Caco-2 (cell line): Measurements from ENCODE around the gene SLC39A10. TPM values are rescaled to one million over a fixed set of nuclear protein-coding genes. Genes with fewer than 3 reads are reported as not detected.

ENCODE experiments used
- BruUV-seq: library from RNA; stranded (reverse); fragments of 400-500 nt; replicated peaks from 2 replicates; lab custom pipeline; 2021; lab: Mats Ljungman, UMichigan
- CTCF ChIA-PET: fragments of 300-600 bp; sonication (Branson Sonifier 250); formaldehyde crosslinking; loops from one replicate; lab custom pipeline; 2022; ENCODE audit warnings: antibody characterized with exemption; lab: Charles Lee
- POLR2A ChIA-PET: fragments of 300-600 bp; sonication (Branson Sonifier 250); formaldehyde crosslinking; loops from one replicate; lab custom pipeline; 2022; ENCODE audit warnings: antibody characterized with exemption; lab: Charles Lee
- DNase-seq, 2 experiments: peaks; one replicate each; pipeline versions ENCODE4 v3.0.0 to v3.0.0-alpha.2; 2020 to 2022
- H3K27me3 ChIP-seq: replicated peaks from 2 replicates; pipeline ENCODE4 v1.6.0; 2011; ENCODE audit warnings: low read length; ENCODE audit not compliant: control insufficient read depth, insufficient read depth
- H3K36me3 ChIP-seq: 2 replicates; pipeline ENCODE4 v1.5.1; 2011; ENCODE audit warnings: low read length; ENCODE audit not compliant: control insufficient read depth, insufficient read depth
- H3K4me1 ChIP-seq: fragments of 250-450 bp; sonication (Bioruptor Pico); 2 replicates; pipeline ENCODE4 v1.5.1; 2020; ENCODE audit warnings: mild to moderate bottlenecking
- H3K4me3 ChIP-seq: 2 replicates; pipeline ENCODE4 v1.5.1; 2011; ENCODE audit warnings: low read depth, mild to moderate bottlenecking, control low read depth, low read length
- H3K9me3 ChIP-seq: fragments of 250-450 bp; sonication (Bioruptor Pico); 2 replicates; pipeline ENCODE4 v1.5.1; 2020; ENCODE audit warnings: mild to moderate bottlenecking, moderate library complexity
- H3K27ac Mint-ChIP-seq: one replicate; pipeline ENCODE4 v1.8.0; 2022; ENCODE audit warnings: mixed read lengths; ENCODE audit not compliant: unreplicated experiment
- H3K27me3 Mint-ChIP-seq: one replicate; pipeline ENCODE4 v1.8.0; 2022; ENCODE audit warnings: mixed read lengths; ENCODE audit not compliant: insufficient read depth, unreplicated experiment
- H3K36me3 Mint-ChIP-seq: one replicate; pipeline ENCODE4 v1.8.0; 2022; ENCODE audit warnings: mild to moderate bottlenecking, mixed read lengths; ENCODE audit not compliant: insufficient read depth, unreplicated experiment
- H3K4me1 Mint-ChIP-seq: one replicate; pipeline ENCODE4 v1.8.0; 2022; ENCODE audit warnings: low read depth, mixed read lengths; ENCODE audit not compliant: unreplicated experiment
- H3K4me3 Mint-ChIP-seq: one replicate; pipeline ENCODE4 v1.8.0; 2022; ENCODE audit warnings: mild to moderate bottlenecking, moderate library complexity, mixed read lengths; ENCODE audit not compliant: unreplicated experiment
- H3K9me3 Mint-ChIP-seq: one replicate; pipeline ENCODE4 v1.8.0; 2022; ENCODE audit warnings: mixed read lengths; ENCODE audit not compliant: unreplicated experiment
- intact Hi-C: fragments of 100-400 bp; cut with micrococcal nuclease; formaldehyde crosslinking; loops from one replicate; pipeline ENCODE4 v1.10.0; 2022; ENCODE audit not compliant: unreplicated experiment
- total RNA-seq: library from RNA; stranded (reverse); gene quantifications from 2 replicates; pipeline ENCODE4 v1.2.3, GENCODE V29; 2022
- TF ChIP-seq, protein P1 (sequence below), 2 experiments: fragments of 200-600 bp in 1 of 2; IDR thresholded peaks; 1 replicate in 1 of 2; 2 replicates in 1 of 2; pipeline versions ENCODE4 v1.5.1 to v1.8.0; 2011 to 2022; ENCODE audit warnings: antibody characterized with exemption in 1 of 2, control low read depth in 1 of 2, inconsistent platforms in 1 of 2, low read depth in 1 of 2, low read length in 1 of 2, mild to moderate bottlenecking in 1 of 2, moderate library complexity in 1 of 2; ENCODE audit not compliant: insufficient read depth in 1 of 2, severe bottlenecking in 1 of 2, unreplicated experiment in 1 of 2

The SLC39A10 gene
- total RNA-seq, 1 experiment from 2014 or later, result 45.5 TPM

DNA sequence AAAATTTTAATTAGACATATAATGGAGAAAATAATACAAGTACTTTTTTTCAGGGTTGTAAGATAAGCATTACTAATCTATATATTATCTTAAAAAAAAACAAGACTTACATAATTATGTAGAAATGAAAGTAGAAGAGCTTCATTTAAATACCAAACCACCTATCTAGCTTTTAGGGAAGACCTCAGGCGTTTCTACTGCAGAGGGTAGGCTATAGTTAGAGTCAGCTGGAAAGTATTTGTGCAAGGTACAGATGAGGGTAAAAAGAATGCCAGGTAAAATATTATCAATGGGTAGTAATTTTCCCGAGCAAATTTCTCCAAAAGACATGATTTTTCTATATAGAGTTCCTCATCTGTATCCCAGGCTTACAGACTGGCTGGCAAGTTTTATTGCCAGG lies 30.5 kb upstream of the SLC39A10 start:
- H3K36me3 ChIP-seq, result no peaks in the 10 kb centered on the region
- Mint-ChIP-seq H3K36me3 (no peaks in the 10 kb centered on the region), H3K27me3 (no peaks in the 10 kb centered on the region), H3K9me3 (no peaks in the 10 kb centered on the region), H3K27ac (no peak overlapping the region), H3K4me1 (peaks cover 5% of the 10 kb centered on the region), H3K4me3 (no peak overlapping the region)
- TF ChIP-seq, protein P1, sequence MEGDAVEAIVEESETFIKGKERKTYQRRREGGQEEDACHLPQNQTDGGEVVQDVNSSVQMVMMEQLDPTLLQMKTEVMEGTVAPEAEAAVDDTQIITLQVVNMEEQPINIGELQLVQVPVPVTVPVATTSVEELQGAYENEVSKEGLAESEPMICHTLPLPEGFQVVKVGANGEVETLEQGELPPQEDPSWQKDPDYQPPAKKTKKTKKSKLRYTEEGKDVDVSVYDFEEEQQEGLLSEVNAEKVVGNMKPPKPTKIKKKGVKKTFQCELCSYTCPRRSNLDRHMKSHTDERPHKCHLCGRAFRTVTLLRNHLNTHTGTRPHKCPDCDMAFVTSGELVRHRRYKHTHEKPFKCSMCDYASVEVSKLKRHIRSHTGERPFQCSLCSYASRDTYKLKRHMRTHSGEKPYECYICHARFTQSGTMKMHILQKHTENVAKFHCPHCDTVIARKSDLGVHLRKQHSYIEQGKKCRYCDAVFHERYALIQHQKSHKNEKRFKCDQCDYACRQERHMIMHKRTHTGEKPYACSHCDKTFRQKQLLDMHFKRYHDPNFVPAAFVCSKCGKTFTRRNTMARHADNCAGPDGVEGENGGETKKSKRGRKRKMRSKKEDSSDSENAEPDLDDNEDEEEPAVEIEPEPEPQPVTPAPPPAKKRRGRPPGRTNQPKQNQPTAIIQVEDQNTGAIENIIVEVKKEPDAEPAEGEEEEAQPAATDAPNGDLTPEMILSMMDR (IDR thresholded peaks at IDR 0.05; ENCODE audit: insufficient read depth in 1 of 2, low read depth in 1 of 2, low read length in 1 of 2, severe bottlenecking in 1 of 2, unreplicated experiment in 1 of 2), result no peak
- DNase-seq, result no peak
- no peaks in the 10 kb centered on the region for H3K27me3 ChIP-seq
- BruUV-seq, result no TSS peak
- no peaks in the 10 kb centered on the region for H3K9me3 ChIP-seq
- peaks cover 6% of the 10 kb centered on the region for H3K4me1 ChIP-seq
- intact Hi-C loops, result no loop called here
- POLR2A ChIA-PET, result no interaction called here
- CTCF ChIA-PET, result no interaction called here
- H3K4me3 ChIP-seq, result no peak overlapping the region

DNA sequence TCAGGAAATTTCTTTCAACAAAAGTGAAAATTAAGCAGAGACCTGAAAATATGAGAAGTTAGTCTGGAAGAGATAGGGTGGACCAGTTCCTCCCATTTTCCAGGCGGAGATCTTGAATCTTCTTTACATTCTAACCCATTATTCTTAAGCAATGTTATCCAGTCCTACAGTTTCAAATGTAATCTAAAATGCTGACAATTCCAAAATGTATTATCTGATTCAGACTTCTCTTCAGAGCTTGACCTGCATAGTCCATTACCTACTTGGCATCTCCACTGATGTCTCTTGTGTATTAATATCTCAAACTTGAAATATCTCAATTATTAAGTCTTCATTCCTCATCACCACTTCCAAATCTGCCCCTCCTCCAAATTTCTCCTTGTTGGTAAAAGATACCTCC lies 28.4 kb upstream of the SLC39A10 start:
- Mint-ChIP-seq H3K27ac (no peak overlapping the region), H3K27me3 (no peaks in the 10 kb centered on the region), H3K4me1 (no peaks in the 10 kb centered on the region), H3K36me3 (no peaks in the 10 kb centered on the region), H3K9me3 (no peaks in the 10 kb centered on the region), H3K4me3 (no peak overlapping the region)
- Histone ChIP-seq H3K4me3 (no peak overlapping the region), H3K27me3 (no peaks in the 10 kb centered on the region), H3K9me3 (no peaks in the 10 kb centered on the region), H3K36me3 (no peaks in the 10 kb centered on the region), H3K4me1 (no peaks in the 10 kb centered on the region)
- CTCF ChIA-PET, result no interaction called here
- BruUV-seq, result no TSS peak
- TF ChIP-seq, protein P1 (IDR thresholded peaks at IDR 0.05; ENCODE audit: insufficient read depth in 1 of 2, low read depth in 1 of 2, low read length in 1 of 2, severe bottlenecking in 1 of 2, unreplicated experiment in 1 of 2), result no peak
- POLR2A ChIA-PET, result no interaction called here
- DNase-seq, result no peak
- intact Hi-C loops, result no loop called here

DNA sequence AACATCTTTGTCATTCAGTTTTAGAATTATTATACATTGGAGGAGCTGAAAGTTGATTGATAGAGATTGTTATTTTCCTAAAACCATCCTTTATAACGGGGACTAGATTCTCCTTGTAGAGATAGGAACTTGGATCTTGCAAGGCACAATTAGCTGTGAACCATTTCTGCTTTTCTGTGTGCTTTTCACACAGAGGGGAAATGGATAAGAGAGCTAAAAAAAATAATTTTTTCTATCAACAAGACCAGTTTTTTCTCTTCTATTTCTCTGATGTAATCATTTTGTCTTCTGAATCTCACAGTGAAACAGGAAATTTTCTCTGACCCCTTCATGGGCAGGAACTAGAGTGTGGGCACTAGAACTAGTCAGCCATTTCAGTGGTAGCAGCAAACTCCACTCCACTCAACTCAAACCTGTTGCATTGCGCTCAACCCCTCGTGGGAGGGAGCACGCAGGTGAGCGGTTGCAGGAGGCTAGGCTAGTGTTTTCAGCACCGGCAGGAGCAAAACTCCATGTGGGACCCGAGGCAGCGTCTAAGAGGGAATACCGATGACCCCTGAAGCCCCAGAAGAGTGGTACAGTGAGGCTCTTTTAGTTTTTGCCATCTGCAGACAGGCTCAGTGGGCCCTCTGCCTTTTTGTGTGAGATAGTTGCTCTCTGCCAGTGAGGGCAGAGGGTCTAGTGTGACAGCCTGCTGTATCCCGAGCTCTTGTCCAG lies 24.0 kb upstream of the SLC39A10 start:
- no peak for DNase-seq
- Histone ChIP-seq H3K4me1 (no peaks in the 10 kb centered on the region), H3K27me3 (no peaks in the 10 kb centered on the region), H3K4me3 (no peak overlapping the region), H3K36me3 (no peaks in the 10 kb centered on the region), H3K9me3 (no peaks in the 10 kb centered on the region)
- intact Hi-C loops, result no loop called here
- BruUV-seq, result no TSS peak
- H3K27ac Mint-ChIP-seq, result no peak overlapping the region
- H3K4me1 Mint-ChIP-seq, result no peaks in the 10 kb centered on the region
- TF ChIP-seq, protein P1 (IDR thresholded peaks at IDR 0.05; ENCODE audit: insufficient read depth in 1 of 2, low read depth in 1 of 2, low read length in 1 of 2, severe bottlenecking in 1 of 2, unreplicated experiment in 1 of 2), result no peak
- POLR2A ChIA-PET, result no interaction called here
- H3K4me3 Mint-ChIP-seq, result no peak overlapping the region
- CTCF ChIA-PET, result interaction anchor here (0.6 to 1.5 kb wide), 2 partner anchors 24 kb away, joined by 3 to 5 read pairs; partner anchors contain the start of gene SLC39A10
- H3K9me3 Mint-ChIP-seq, result no peaks in the 10 kb centered on the region
- no peaks in the 10 kb centered on the region for H3K27me3 Mint-ChIP-seq
- no peaks in the 10 kb centered on the region for H3K36me3 Mint-ChIP-seq
